GM19452 (cell line): ENCODE results near the gene OR51B2.

Experiments
- ATAC-seq: cut with Tn5 transposase; IDR thresholded peaks from one replicate; pipeline ENCODE4 v1.9.1; 2021; ENCODE audit not compliant: unreplicated experiment

Gene OR51B2

DNA sequence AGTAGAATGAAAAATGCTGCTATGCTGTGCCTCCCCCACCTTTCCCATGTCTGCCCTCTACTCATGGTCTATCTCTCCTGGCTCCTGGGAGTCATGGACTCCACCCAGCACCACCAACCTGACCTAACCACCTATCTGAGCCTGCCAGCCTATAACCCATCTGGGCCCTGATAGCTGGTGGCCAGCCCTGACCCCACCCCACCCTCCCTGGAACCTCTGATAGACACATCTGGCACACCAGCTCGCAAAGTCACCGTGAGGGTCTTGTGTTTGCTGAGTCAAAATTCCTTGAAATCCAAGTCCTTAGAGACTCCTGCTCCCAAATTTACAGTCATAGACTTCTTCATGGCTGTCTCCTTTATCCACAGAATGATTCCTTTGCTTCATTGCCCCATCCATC, 39.5 kb downstream of the OR51B2 start:
- ATAC-seq = no peak

- no peak for ATAC-seq
Observed at GRCh38 chr11:5283882-5284281, 40.2 kb downstream of the OR51B2 start.

- ATAC-seq = no peak
Observed at GRCh38 chr11:5283086-5283485, 41.0 kb downstream of the OR51B2 start.

- no peak for ATAC-seq
Observed at GRCh38 chr11:5282628-5283027, 41.5 kb downstream of the OR51B2 start.

- ATAC-seq = no peak
Observed at GRCh38 chr11:5281596-5281995, 42.5 kb downstream of the OR51B2 start.

- peak; percentile 96 for ATAC-seq
Observed at GRCh38 chr11:5280582-5281102, 43.5 kb downstream of the OR51B2 start.

DNA sequence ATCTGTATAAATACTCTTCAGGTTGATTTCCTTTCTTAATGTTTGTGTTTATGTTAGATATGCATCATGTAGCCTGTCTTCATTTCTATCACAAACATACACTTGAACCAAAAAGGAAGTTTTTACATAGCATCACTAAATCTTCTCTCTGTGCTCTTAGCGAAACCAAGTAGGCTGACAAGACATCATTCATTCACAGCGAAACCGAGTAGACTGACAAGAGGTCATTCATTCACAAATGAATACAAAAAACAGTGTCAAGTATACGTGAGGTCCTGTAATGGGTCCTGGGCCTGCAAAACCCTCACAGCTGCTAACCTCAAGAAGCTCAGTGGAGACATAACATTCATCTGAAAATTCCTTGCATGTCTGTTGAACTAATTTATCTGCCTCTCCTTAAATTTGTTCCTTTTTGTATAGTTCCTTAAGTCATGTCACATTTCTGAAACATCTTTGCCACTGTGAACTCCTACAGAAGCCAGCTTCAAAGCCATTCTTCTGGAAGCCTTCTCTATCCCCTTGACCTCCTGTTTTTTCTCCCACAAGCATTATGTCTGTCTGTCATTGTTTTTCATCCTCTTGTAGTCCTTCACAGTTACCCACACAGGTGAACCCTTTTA, 44.5 kb downstream of the OR51B2 start:
- no peak for ATAC-seq

DNA sequence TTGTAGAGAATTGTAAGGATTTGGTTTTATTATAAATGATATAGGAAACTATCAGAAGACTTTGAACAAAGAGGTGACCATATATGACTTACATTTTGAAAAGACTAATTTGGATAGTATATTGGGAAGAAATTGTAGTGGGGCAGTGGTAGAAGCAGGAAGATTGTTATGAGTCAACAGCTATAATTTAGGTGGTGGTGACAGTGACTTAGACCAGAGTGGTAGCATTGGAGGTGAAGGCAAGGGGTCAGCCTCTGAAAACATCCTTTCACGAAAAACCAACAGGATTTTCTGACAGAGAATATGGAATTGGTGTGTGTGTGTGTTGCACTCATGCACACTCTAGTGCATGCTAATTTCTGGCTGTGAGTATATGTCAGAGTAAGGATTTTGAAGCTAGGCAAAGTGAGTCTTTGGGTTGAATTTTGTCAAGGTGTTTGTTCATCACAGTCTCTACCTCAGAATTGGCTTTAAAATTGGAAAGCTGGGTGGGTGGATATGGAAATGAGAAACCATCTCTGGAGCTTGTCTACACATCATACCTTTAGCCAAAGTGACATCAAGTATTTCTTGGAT, 46.2 kb downstream of the OR51B2 start:
- no peak for ATAC-seq

DNA sequence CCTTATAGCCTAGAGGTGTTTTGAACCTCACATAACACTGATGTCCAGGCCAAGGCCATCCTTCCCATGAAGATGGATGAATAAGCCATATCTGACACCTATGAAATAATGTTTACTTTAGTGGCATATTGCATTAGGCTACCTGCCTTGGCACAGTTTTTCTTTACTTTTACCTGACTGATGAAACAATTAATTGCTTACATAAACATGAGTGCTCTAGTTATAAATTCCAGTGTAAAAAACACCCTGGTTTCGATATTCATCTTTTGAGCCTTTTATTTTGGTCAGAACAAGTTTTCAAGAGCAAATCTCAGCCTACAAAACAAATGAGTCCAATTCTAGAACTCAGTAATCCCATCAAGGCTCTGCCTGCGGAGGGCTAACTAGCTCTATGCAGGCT, 47.4 kb downstream of the OR51B2 start:
- ATAC-seq = no peak

- no peak for ATAC-seq
Observed at GRCh38 chr11:5275369-5276110, 48.6 kb downstream of the OR51B2 start.

- no peak for ATAC-seq
Observed at GRCh38 chr11:5274395-5274794, 49.7 kb downstream of the OR51B2 start.
